Esophagus squamous epithelium (tissue), 5 donors: Measurements from ENCODE around the gene MCUB. TPM values are rescaled to one million over a fixed set of nuclear protein-coding genes. Genes with fewer than 3 reads are reported as not detected.

Experiments
- DNase-seq: peaks from one replicate; lab custom pipeline; 2025; lab: John Stamatoyannopoulos, UW
- H3K27ac ChIP-seq, 4 donors: fragments of 200-600 bp; sonication (generic); one replicate each; pipeline ENCODE4 v1.5.1; 2016 to 2019; ENCODE audit warnings: mild to moderate bottlenecking in 1 of 4
- H3K27me3 ChIP-seq, 4 donors: fragments of 200-600 bp; sonication (generic); 1 replicate in 3 of 4; 2 replicates in 1 of 4; pipeline versions ENCODE4 v1.5.1 to v1.6.0; 2017 to 2021; ENCODE audit warnings: antibody characterized with exemption in 1 of 4
- H3K36me3 ChIP-seq, 3 donors: fragments of 200-600 bp; sonication (generic); one replicate each; pipeline ENCODE4 v1.5.1; 2016 to 2019
- H3K4me1 ChIP-seq, 3 donors: fragments of 200-600 bp; sonication (generic); one replicate each; pipeline ENCODE4 v1.5.1; 2017 to 2019
- H3K4me3 ChIP-seq, 4 donors: fragments of 200-600 bp; sonication (generic); 1 replicate in 3 of 4; 2 replicates in 1 of 4; pipeline ENCODE4 v1.5.1; 2016 to 2019; ENCODE audit warnings: mild to moderate bottlenecking in 2 of 4, moderate library complexity in 1 of 4
- H3K9me3 ChIP-seq, 3 donors: fragments of 200-600 bp; sonication (generic); one replicate each; pipeline ENCODE4 v1.5.1; 2016 to 2019
- POLR2A ChIP-seq, 4 donors: fragments of 450-650 bp; IDR thresholded peaks; one replicate each; pipeline ENCODE4 v1.6.1; 2017; ENCODE audit warnings: antibody characterized with exemption in 4 of 4, mild to moderate bottlenecking in 4 of 4, moderate library complexity in 3 of 4
- WGBS, 2 donors: methylation state at CpG; one replicate each; pipeline ENCODE4 v1.1.5; 2018; 5-methylcytosine and 5-hydroxymethylcytosine counted together
- intact Hi-C: fragments of 100-400 bp; cut with DNase I; formaldehyde crosslinking; loops from one replicate; pipeline ENCODE4 v1.15.0; 2022
- total RNA-seq, 4 donors: library from RNA; depleted of rRNA; stranded (reverse); fragments of >200 nt; gene quantifications; one replicate each; pipeline ENCODE4 v1.1.0, GENCODE V29; 2016
- TF ChIP-seq, protein P1 (sequence below), 6 experiments: fragments of 450-650 bp in 4 of 6; fragments of 200-600 bp in 2 of 6; sonication (generic) in 2 of 6; IDR thresholded peaks; one replicate each; pipeline ENCODE4 v1.5.1; 2016 to 2019; ENCODE audit warnings: antibody characterized with exemption in 6 of 6, mild to moderate bottlenecking in 4 of 6, moderate library complexity in 4 of 6
- donor health status: DM: yes; HTN: yes; CAD: no.

The MCUB gene
- total RNA-seq, 4 donors from 2014 or later = 18.7 to 34.5 (median 22.2) TPM

DNA sequence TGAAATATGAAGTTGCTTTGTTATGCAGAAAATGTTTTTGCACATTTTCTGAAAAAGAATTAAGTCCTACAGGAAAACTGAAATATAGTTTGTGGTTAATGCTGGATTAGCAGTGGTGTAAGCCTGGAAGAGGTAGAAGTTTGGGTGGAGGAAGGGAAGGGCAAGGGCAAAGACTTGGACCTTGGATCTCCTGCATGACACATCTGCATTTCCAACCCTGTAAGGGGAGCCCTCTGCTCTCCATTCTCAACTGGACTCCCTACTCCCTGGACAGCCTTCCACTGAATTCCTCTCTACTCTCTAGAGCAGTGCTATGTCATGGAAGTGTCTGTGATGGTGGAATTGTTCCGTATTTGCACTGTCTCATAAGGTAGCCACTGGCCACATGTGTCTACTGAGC, 138.6 kb downstream of the MCUB start:
- Histone ChIP-seq H3K4me1 (peaks cover 8 to 23% (median 11%) of the 10 kb centered on the region in 3 donors), H3K4me3 (no peak overlapping the region), H3K27ac (no peak overlapping the region), H3K9me3 (no peaks in the 10 kb centered on the region), H3K36me3 (peaks cover 0 to 42% (median 0%) of the 10 kb centered on the region in 3 donors), H3K27me3 (no peaks in the 10 kb centered on the region)
- DNase-seq = no peak
- TF ChIP-seq POLR2A (IDR thresholded peaks at IDR 0.05) = no peak
- TF ChIP-seq, protein P1, sequence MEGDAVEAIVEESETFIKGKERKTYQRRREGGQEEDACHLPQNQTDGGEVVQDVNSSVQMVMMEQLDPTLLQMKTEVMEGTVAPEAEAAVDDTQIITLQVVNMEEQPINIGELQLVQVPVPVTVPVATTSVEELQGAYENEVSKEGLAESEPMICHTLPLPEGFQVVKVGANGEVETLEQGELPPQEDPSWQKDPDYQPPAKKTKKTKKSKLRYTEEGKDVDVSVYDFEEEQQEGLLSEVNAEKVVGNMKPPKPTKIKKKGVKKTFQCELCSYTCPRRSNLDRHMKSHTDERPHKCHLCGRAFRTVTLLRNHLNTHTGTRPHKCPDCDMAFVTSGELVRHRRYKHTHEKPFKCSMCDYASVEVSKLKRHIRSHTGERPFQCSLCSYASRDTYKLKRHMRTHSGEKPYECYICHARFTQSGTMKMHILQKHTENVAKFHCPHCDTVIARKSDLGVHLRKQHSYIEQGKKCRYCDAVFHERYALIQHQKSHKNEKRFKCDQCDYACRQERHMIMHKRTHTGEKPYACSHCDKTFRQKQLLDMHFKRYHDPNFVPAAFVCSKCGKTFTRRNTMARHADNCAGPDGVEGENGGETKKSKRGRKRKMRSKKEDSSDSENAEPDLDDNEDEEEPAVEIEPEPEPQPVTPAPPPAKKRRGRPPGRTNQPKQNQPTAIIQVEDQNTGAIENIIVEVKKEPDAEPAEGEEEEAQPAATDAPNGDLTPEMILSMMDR (IDR thresholded peaks at IDR 0.05) = no peak
- intact Hi-C loops = no loop called here
- 100% methylated on average over 1 of the region's 1 CpG for WGBS, 2 donors

DNA sequence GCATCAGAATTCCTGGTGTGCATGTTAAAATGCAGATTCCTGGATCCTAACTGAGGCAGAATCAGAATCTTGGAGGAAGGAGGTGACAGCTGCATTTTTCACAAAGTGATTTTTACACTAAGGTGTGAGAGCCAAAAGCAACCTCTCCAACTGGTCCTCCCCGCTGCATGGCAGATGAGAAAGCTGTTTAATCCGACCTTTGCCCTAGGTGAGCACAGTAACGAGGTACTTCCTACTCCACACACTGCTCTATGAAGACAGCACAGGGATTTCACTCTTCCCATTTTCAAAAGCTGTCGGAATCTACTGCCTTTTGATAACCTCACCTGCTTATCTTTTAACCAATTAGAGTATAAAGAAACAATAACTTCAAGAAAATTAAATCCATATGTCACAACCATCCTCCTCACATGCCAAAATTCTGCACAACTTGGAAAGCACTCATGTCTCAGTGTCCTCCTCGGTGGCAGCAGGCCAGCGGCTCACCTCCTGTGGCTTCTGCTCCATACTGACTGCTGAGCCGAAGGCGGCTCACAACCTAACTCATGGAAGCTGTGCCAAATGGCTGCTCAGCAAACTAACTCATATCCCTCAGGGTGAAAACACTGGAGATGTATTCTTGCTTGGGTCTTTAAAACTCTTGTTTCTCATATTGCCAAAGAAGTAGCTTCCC, 139.6 kb downstream of the MCUB start:
- no peak for TF ChIP-seq POLR2A (IDR thresholded peaks at IDR 0.05)
- TF ChIP-seq, protein P1 (IDR thresholded peaks at IDR 0.05) = no peak
- Histone ChIP-seq H3K4me3 (no peak overlapping the region), H3K36me3 (peaks cover 0 to 32% (median 0%) of the 10 kb centered on the region in 3 donors), H3K27ac (no peak overlapping the region), H3K27me3 (no peaks in the 10 kb centered on the region), H3K4me1 (peaks cover 18 to 33% (median 19%) of the 10 kb centered on the region in 3 donors), H3K9me3 (no peaks in the 10 kb centered on the region)
- WGBS, 2 donors = 80 to 83% methylated on average over 8 of the region's 8 CpGs
- intact Hi-C loops = loop anchor here (10.0 kb wide), 1 partner anchor 115 kb away; the partner anchor contains the start of gene GAR1
- DNase-seq = no peak

- DNase-seq = no peak
- intact Hi-C loops = loop anchor here (10.0 kb wide), 1 partner anchor 113 kb away; the partner anchor contains the start of gene GAR1
- Histone ChIP-seq H3K4me3 (peak overlapping the region; percentile 68 to 97 (median 78)), H3K27me3 (no peaks in the 10 kb centered on the region), H3K4me1 (peaks cover 18 to 33% (median 19%) of the 10 kb centered on the region in 3 donors), H3K27ac (peak overlapping the region in 2 of 4 donors; percentile 91), H3K36me3 (peaks cover 0 to 11% (median 0%) of the 10 kb centered on the region in 3 donors), H3K9me3 (no peaks in the 10 kb centered on the region)
- TF ChIP-seq, protein P1 (IDR thresholded peaks at IDR 0.05) = no peak
- no peak for TF ChIP-seq POLR2A (IDR thresholded peaks at IDR 0.05)
- WGBS, 2 donors = 46 to 57% methylated on average over 19 to 20 of the region's 21 CpGs
Measured at GRCh38 chr4:109701566-109702410, 141.7 kb downstream of the MCUB start.

- no peaks in the 10 kb centered on the region for H3K9me3 ChIP-seq
- whole genome bisulfite sequencing, 2 donors = 0% methylated on average over 4 of the region's 72 CpGs; no CpG with 5 or more reads in 1 of the 2 donors
- TF ChIP-seq, protein P1 (IDR thresholded peaks at IDR 0.05) = peak; percentile 51 to 86 (median 76)
- peak in 2 of 4 donors; percentile 12 to 57 for TF ChIP-seq POLR2A (IDR thresholded peaks at IDR 0.05)
- peak within 1 kb of the TSS; percentile 81 to 95 (median 91) for H3K27ac ChIP-seq
- H3K36me3 ChIP-seq = peaks cover 0 to 8% (median 0%) of the 10 kb centered on the region in 3 donors
- intact Hi-C loops = loop anchor here (10.0 kb wide), 1 partner anchor 112 kb away; the partner anchor contains the start of gene GAR1
- peak within 1 kb of the TSS; percentile 68 to 97 (median 78) for H3K4me3 ChIP-seq
- peaks cover 18 to 33% (median 19%) of the 10 kb centered on the region in 3 donors for H3K4me1 ChIP-seq
- no peaks in the 10 kb centered on the region for H3K27me3 ChIP-seq
- peak; percentile 10 for DNase-seq
Measured at GRCh38 chr4:109702950-109703663, 143.1 kb downstream of the MCUB start, which contains the start of gene CASP6. CASP6 (minus strand) TSS chr4:109703445; CDS start chr4:109703395, 50 bp downstream.
